ENCODE measurements around the gene PRKCH.

DNA sequence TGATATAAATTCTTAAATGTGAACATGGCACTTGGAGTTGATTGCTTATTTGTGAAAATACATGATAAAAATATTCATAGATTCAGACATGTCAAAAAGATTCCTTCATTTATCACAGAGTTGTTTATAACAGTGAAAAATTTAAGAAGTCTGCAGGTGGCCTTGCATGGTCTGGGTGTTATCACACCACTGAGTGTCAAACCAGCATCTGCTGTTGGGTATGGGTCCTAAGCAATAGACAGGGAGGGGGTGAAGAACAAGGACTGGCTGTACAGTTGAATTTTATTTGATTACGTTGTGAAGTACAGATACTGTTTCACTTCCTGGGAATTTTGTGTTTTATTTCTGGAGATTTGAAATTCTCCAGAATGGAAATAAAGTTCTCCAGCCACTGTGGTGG lies 193.5 kb downstream of the PRKCH start:
- TF ChIP-seq, protein P1, sequence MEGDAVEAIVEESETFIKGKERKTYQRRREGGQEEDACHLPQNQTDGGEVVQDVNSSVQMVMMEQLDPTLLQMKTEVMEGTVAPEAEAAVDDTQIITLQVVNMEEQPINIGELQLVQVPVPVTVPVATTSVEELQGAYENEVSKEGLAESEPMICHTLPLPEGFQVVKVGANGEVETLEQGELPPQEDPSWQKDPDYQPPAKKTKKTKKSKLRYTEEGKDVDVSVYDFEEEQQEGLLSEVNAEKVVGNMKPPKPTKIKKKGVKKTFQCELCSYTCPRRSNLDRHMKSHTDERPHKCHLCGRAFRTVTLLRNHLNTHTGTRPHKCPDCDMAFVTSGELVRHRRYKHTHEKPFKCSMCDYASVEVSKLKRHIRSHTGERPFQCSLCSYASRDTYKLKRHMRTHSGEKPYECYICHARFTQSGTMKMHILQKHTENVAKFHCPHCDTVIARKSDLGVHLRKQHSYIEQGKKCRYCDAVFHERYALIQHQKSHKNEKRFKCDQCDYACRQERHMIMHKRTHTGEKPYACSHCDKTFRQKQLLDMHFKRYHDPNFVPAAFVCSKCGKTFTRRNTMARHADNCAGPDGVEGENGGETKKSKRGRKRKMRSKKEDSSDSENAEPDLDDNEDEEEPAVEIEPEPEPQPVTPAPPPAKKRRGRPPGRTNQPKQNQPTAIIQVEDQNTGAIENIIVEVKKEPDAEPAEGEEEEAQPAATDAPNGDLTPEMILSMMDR (IDR thresholded peaks at IDR 0.05; ENCODE audit: insufficient read depth, low read length, poor library complexity, severe bottlenecking): no peak
- TF ChIP-seq EZH2phosphoT487 (conservative IDR thresholded peaks at IDR 0.05; ENCODE audit: low read length): no peak

Data from SU-DHL-6 (cell line).